Measurements from ENCODE around the gene PACSIN2. TPM values are rescaled to one million over a fixed set of nuclear protein-coding genes. Genes with fewer than 3 reads are reported as not detected.

Gene PACSIN2
- total RNA-seq, 4 donors from 2014 or later: 73.1 to 171 (median 107) TPM

DNA sequence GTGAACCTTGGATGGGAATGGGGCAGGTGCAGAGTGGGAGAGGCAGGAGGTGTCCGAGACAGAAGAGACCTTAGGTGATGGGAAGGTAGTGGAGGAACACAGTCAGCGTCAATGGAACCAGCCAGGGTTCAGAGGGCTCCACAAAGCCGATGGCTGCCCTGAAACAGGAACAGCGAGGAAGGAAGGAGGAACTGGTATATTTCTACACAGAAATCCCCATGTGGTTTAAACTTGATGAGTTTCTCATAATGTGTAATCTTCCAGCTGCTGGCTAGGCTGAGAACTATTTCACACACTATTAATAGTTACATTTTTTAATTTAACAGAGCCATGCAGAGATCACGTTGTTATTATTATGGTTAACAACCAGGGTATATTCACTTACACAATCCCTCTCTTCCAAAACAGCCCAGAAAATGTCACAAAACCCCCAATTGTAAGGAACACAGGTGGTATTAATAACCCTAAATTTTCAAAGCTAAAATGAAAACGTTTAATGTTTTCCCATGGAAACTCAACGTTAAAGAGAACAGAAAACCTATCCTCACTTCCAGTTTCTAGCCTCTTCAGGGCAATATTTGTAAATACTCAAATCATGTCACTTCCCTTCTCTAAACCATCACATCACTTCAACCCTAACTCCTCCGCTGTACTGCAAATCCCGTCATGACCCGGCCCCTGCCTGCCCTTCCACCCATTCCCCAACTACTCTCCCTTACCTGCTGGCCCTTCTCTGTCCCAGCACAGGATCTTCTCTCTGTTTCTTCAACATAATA, 83.3 kb downstream of the PACSIN2 start:
- H3K27ac ChIP-seq: peak overlapping the region; percentile 95 to 98 (median 96)
- H3K9me3 ChIP-seq: no peaks in the 10 kb centered on the region
- H3K4me1 ChIP-seq: peaks cover 58 to 100% (median 85%) of the 10 kb centered on the region in 3 donors
- peak; percentile 47 for ATAC-seq
- TF ChIP-seq POLR2A (IDR thresholded peaks at IDR 0.05) (no peak), POLR2AphosphoS5 (IDR thresholded peaks at IDR 0.05) (peak; percentile 53)
- 19 to 27% methylated on average over 10 of the region's 10 CpGs for WGBS, 2 donors (ENCODE audit: low coverage in 1 of 2)
- H3K4me3 ChIP-seq: no peak overlapping the region
- no peaks in the 10 kb centered on the region for H3K27me3 ChIP-seq
- no peaks in the 10 kb centered on the region for H3K36me3 ChIP-seq

DNA sequence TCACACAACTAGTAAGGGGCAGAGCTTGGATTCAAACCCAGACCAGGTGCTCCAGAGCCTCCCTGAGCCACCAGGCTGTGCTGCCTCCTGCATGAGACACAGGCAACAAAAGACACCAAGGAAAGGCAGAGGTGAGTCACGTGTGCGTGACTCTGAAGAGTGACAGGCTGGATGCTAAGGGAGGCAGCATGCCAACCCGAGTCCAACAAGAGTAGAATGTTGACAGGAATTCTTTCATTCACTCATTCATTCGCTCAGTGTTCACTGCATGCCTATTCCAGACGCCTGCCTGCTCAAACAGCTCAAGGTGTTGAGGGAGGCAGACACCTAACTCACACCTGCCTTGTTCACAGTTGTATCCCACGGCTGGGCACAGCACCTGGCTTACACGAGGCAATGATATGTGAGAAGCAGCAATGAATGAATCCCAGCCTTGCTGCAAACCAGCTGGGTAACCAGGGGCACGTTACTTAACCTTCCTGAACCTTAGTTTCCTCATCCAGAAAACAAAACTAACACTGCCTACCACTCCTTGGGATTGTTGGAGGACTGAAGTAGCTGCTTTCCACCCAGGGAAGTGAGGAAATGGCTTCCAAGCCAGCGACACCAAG, 84.0 kb downstream of the PACSIN2 start:
- Histone ChIP-seq H3K27me3 (no peaks in the 10 kb centered on the region), H3K4me1 (peaks cover 62 to 100% (median 85%) of the 10 kb centered on the region in 3 donors), H3K9me3 (no peaks in the 10 kb centered on the region), H3K36me3 (no peaks in the 10 kb centered on the region), H3K4me3 (no peak overlapping the region), H3K27ac (peak overlapping the region; percentile 95 to 98 (median 96))
- WGBS, 2 donors (ENCODE audit: low coverage in 1 of 2): 26 to 47% methylated on average over 3 to 7 of the region's 9 CpGs
- peak; percentile 2 for ATAC-seq
- TF ChIP-seq POLR2A (IDR thresholded peaks at IDR 0.05): no peak
- TF ChIP-seq, protein P1, sequence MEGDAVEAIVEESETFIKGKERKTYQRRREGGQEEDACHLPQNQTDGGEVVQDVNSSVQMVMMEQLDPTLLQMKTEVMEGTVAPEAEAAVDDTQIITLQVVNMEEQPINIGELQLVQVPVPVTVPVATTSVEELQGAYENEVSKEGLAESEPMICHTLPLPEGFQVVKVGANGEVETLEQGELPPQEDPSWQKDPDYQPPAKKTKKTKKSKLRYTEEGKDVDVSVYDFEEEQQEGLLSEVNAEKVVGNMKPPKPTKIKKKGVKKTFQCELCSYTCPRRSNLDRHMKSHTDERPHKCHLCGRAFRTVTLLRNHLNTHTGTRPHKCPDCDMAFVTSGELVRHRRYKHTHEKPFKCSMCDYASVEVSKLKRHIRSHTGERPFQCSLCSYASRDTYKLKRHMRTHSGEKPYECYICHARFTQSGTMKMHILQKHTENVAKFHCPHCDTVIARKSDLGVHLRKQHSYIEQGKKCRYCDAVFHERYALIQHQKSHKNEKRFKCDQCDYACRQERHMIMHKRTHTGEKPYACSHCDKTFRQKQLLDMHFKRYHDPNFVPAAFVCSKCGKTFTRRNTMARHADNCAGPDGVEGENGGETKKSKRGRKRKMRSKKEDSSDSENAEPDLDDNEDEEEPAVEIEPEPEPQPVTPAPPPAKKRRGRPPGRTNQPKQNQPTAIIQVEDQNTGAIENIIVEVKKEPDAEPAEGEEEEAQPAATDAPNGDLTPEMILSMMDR (IDR thresholded peaks at IDR 0.05): peak in 2 of 4 experiments; percentile 32 to 49
- TF ChIP-seq POLR2AphosphoS5 (IDR thresholded peaks at IDR 0.05): peak; percentile 33

DNA sequence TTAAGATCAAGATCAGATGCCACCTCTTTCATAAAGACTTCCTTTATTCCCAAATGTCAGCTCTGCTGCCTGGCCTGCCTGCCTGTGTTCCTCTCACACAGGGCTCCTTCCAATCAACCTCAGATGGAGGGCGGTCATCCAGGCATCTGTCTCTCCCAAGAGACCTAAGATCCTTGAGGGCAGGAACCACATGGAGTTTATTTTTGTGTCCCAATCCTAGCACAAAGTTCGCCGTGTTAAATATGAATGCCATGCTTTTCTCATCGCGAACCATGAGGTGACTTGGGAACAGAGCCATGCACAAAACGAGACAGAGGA, 85.2 kb downstream of the PACSIN2 start:
- no peak overlapping the region for H3K4me3 ChIP-seq
- no peak for ATAC-seq
- no peaks in the 10 kb centered on the region for H3K27me3 ChIP-seq
- H3K36me3 ChIP-seq: no peaks in the 10 kb centered on the region
- WGBS, 2 donors (ENCODE audit: low coverage in 1 of 2): 25 to 100% methylated on average over 1 to 5 of the region's 6 CpGs
- peaks cover 57 to 100% (median 82%) of the 10 kb centered on the region in 3 donors for H3K4me1 ChIP-seq
- TF ChIP-seq, protein P1 (IDR thresholded peaks at IDR 0.05): no peak
- TF ChIP-seq EP300 (IDR thresholded peaks at IDR 0.05) (no peak), POLR2A (IDR thresholded peaks at IDR 0.05) (no peak), POLR2AphosphoS5 (IDR thresholded peaks at IDR 0.05) (no peak)
- H3K27ac ChIP-seq: peak overlapping the region; percentile 95 to 98 (median 96)
- H3K9me3 ChIP-seq: no peaks in the 10 kb centered on the region

DNA sequence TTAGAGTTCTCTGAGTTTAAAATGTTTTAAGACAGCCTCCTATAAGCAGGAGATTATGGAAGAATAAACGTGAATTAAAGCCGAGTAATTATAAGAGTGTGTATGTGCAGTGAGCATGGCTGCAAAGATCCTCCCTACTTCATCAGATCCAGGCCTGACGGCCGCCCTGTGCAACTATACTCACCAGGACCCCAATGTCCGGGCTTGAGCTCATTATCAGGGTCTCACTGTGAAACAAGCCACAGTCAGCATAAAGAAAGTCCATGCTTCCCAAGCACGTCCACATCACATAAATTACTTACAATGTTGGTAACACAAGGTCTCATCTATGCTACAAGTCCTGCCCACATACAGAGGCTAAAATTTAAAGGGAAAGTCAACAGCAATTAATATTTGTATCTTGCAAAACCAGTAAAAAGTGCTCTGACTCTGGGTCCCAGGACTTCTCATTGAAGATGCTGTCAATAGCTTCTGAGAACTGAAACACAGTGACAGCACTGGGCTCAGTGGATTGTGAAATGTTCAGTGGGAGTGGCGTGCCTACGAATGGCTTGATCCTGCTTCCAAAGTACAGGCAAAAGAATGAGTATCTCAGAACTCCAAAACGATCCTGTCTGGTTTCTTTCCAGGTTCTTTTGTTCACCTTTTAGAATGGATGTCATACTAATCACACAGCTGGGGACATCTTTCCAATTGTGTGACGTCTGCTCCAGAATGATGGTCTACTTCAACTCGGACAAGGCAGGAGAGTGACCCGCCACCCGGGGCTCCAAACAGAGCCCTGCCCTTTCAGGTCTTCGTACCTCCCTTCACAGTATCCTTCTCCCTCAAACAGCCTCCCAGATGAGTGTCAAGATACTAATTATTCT, 85.7 kb downstream of the PACSIN2 start:
- peak overlapping the region; percentile 95 to 98 (median 96) for H3K27ac ChIP-seq
- peak; percentile 66 for ATAC-seq
- H3K4me3 ChIP-seq: no peak overlapping the region
- peak; percentile 75 for TF ChIP-seq POLR2AphosphoS5 (IDR thresholded peaks at IDR 0.05)
- TF ChIP-seq POLR2A (IDR thresholded peaks at IDR 0.05): no peak
- H3K27me3 ChIP-seq: no peaks in the 10 kb centered on the region
- no peaks in the 10 kb centered on the region for H3K9me3 ChIP-seq
- 45 to 55% methylated on average over 13 to 14 of the region's 14 CpGs for WGBS, 2 donors (ENCODE audit: low coverage in 1 of 2)
- H3K4me1 ChIP-seq: peaks cover 51 to 100% (median 76%) of the 10 kb centered on the region in 3 donors
- H3K36me3 ChIP-seq: no peaks in the 10 kb centered on the region

DNA sequence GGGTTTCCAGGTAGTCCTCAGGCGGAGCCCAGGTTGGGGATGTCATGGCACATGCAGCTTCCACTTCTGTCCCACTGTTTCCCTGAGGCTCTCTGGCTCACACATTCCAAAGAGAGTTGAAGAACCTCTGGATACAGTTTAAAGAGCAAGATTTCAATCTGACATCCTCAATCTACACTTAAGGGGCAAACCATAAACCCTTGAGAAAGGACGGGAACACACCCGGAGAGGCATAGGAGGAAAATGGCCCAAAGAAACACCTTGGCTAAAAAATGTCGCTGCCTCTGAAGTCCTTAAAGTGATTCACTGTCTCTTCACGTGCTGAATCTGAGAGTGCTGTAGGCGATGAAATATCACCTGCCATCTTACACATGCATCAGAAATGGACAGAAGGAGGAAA, 87.0 kb downstream of the PACSIN2 start:
- Histone ChIP-seq H3K9me3 (no peaks in the 10 kb centered on the region), H3K4me1 (peaks cover 45 to 100% (median 66%) of the 10 kb centered on the region in 3 donors), H3K36me3 (no peaks in the 10 kb centered on the region), H3K27ac (peak overlapping the region; percentile 1 to 98 (median 96)), H3K4me3 (no peak overlapping the region), H3K27me3 (no peaks in the 10 kb centered on the region)
- no peak for ATAC-seq
- WGBS, 2 donors (ENCODE audit: low coverage in 1 of 2): 65 to 70% methylated on average over 5 to 6 of the region's 6 CpGs
- no peak for TF ChIP-seq POLR2AphosphoS5 (IDR thresholded peaks at IDR 0.05)
- no peak for TF ChIP-seq POLR2A (IDR thresholded peaks at IDR 0.05)
- TF ChIP-seq, protein P1 (IDR thresholded peaks at IDR 0.05): no peak
- no peak for TF ChIP-seq EP300 (IDR thresholded peaks at IDR 0.05)

Measured in gastroesophageal sphincter (tissue), 4 donors.